T-cell (primary cell): Measurements from ENCODE around the gene ILF2. TPM values are rescaled to one million over a fixed set of nuclear protein-coding genes. Genes with fewer than 3 reads are reported as not detected.

Experiments
- ATAC-seq, 4 experiments: fragments of 200-7000 bp in 3 of 4; fragments of 150-1000 bp in 1 of 4; cut with Tn5 transposase; replicated peaks in 1 of 4; 1 replicate in 3 of 4; 2 replicates in 1 of 4; pipeline ENCODE4 v1.10.0; 2021; ENCODE audit warnings: moderate library complexity in 3 of 4, mild to moderate bottlenecking in 2 of 4, moderate number of reproducible peaks in 1 of 4
- CTCF ChIA-PET, 2 donors: fragments of 300-600 bp; sonication (Branson Sonifier 250); formaldehyde crosslinking; loops; one replicate each; lab custom pipeline; 2022; ENCODE audit warnings: antibody characterized with exemption in 2 of 2; lab: Charles Lee
- POLR2A ChIA-PET, 2 donors: fragments of 300-600 bp; sonication (Branson Sonifier 250); formaldehyde crosslinking; loops; one replicate each; lab custom pipeline; 2022; ENCODE audit warnings: antibody characterized with exemption in 2 of 2; lab: Charles Lee
- DNase-seq, 35 experiments: peaks; one replicate each; pipeline versions ENCODE4 v3.0.0 to v3.0.0-alpha.2; 2013 to 2023
- H3K27ac ChIP-seq: one replicate; pipeline ENCODE4 v1.5.1; 2013; ENCODE audit warnings: low read length
- H3K27me3 ChIP-seq, 2 experiments: replicated peaks in 1 of 2; 1 replicate in 1 of 2; 2 replicates in 1 of 2; pipeline versions ENCODE4 v1.6.1 to v1.7.0; 2013; ENCODE audit warnings: low read length in 1 of 2, mixed read lengths in 1 of 2; ENCODE audit not compliant: control insufficient read depth in 2 of 2, insufficient read depth in 2 of 2; ENCODE audit errors: extremely low read depth in 1 of 2
- H3K36me3 ChIP-seq, 2 donors: 1 replicate in 1 of 2; 2 replicates in 1 of 2; pipeline versions ENCODE4 v1.6.1 to v1.7.0; 2013; ENCODE audit warnings: low read length in 1 of 2; ENCODE audit not compliant: control insufficient read depth in 2 of 2, insufficient read depth in 1 of 2; ENCODE audit errors: extremely low read depth in 1 of 2
- H3K4me1 ChIP-seq, 2 experiments: 1 replicate in 1 of 2; 2 replicates in 1 of 2; pipeline versions ENCODE4 v1.6.1 to v1.7.0; 2013; ENCODE audit warnings: low read length in 2 of 2, mixed read lengths in 1 of 2; ENCODE audit not compliant: insufficient read depth in 2 of 2, control insufficient read depth in 1 of 2; ENCODE audit errors: extremely low read depth in 1 of 2
- H3K4me3 ChIP-seq, 2 donors: 1 replicate in 1 of 2; 2 replicates in 1 of 2; pipeline versions ENCODE4 v1.5.1 to v1.7.0; 2013; ENCODE audit warnings: mild to moderate bottlenecking in 2 of 2, low read length in 1 of 2, moderate library complexity in 1 of 2; ENCODE audit not compliant: control insufficient read depth in 1 of 2; ENCODE audit errors: extremely low read depth in 1 of 2
- H3K9me3 ChIP-seq: 2 replicates; pipeline ENCODE4 v1.7.0; 2013
- H3K27ac Mint-ChIP-seq, 2 donors: one replicate each; pipeline ENCODE4 v1.8.0; 2020 to 2021; ENCODE audit warnings: mild to moderate bottlenecking in 2 of 2, mixed read lengths in 2 of 2
- H3K27me3 Mint-ChIP-seq, 2 donors: one replicate each; pipeline ENCODE4 v1.8.0; 2021 to 2022; ENCODE audit warnings: mixed read lengths in 2 of 2
- H3K36me3 Mint-ChIP-seq: one replicate; pipeline ENCODE4 v1.8.0; 2021; ENCODE audit warnings: mixed read lengths
- H3K4me1 Mint-ChIP-seq, 3 donors: one replicate each; pipeline ENCODE4 v1.8.0; 2020 to 2022; ENCODE audit warnings: mixed read lengths in 3 of 3, mild to moderate bottlenecking in 1 of 3
- H3K4me3 Mint-ChIP-seq, 3 donors: one replicate each; pipeline ENCODE4 v1.8.0; 2020 to 2022; ENCODE audit warnings: mild to moderate bottlenecking in 3 of 3, mixed read lengths in 3 of 3, moderate library complexity in 3 of 3
- H3K9me3 Mint-ChIP-seq, 3 donors: one replicate each; pipeline ENCODE4 v1.8.0; 2020 to 2022; ENCODE audit warnings: mixed read lengths in 3 of 3
- WGBS: methylation state at CpG from one replicate; pipeline ENCODE4 v1.1.5; 2013; ENCODE audit warnings: missing lambda C conversion rate; ENCODE audit not compliant: insufficient coverage; 5-methylcytosine and 5-hydroxymethylcytosine counted together
- total RNA-seq, 35 experiments: library from RNA in 6 of 35; stranded (reverse) in 6 of 35; fragments of 120-200 nt in 1 of 35; gene quantifications; one replicate each; pipeline versions ENCODE4 v1.2.1 to v1.2.4 and lab custom pipeline; 2013 to 2026

ILF2 gene
- total RNA-seq, 5 donors from 2014 or later (not counting 1 experiment from before 2014, with no cell fraction given) = 86.6 to 137 (median 90.0) TPM

DNA sequence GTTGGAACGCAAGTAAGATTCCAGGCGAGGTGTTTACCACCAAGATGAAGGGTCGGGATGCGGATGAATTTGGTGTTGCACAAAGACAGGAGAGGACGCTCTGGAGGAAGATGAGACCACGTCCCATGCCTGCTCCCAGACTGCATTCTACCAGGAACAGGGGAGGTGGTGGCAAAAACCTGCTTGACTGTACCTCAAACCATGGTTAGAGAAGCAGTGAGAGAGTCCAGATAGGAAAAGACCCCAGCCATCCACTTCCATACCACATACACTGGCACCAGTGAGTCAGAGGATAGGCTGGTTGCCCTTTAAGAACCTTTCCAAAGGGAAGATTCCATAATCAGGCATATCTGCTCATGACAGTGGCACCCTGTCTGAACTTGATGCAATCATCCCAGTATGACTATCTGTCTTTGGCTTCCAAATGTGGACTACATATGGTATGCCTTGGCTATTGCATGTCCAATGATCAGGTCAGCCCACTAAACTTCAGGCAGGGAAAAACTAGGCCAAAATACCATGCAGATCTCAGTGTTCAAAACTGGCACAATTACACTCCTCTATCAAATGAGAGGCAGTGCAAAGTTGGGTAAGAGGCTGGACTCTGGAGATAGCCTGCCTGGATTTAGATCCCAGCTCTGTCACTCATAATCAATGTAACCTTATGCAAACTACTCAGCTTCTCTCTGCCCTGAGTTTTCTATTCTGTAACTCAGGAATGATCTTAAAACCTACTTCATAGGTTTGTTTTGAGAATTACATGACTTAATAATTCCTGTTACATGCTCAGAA is 28.3 kb upstream of the ILF2 start:
- ChIA-PET CTCF (no interaction called here), POLR2A (no interaction called here)
- H3K9me3 Mint-ChIP-seq = no peaks in the 10 kb centered on the region
- WGBS = 97% methylated on average over 4 of the region's 6 CpGs
- ATAC-seq (no peak), DNase-seq (no peak)
- H3K4me1 ChIP-seq = peaks cover 0 to 5% of the 10 kb centered on the region in 2 experiments
- H3K9me3 ChIP-seq = no peaks in the 10 kb centered on the region
- no peak overlapping the region for H3K27ac Mint-ChIP-seq
- H3K36me3 ChIP-seq = no peaks in the 10 kb centered on the region
- H3K4me3 Mint-ChIP-seq = no peak overlapping the region
- peaks cover 0 to 12% of the 10 kb centered on the region in 2 experiments for H3K27me3 ChIP-seq
- H3K27ac ChIP-seq = no peak overlapping the region
- no peak overlapping the region for H3K4me3 ChIP-seq
- H3K36me3 Mint-ChIP-seq = no peaks in the 10 kb centered on the region
- no peaks in the 10 kb centered on the region for H3K4me1 Mint-ChIP-seq
- H3K27me3 Mint-ChIP-seq = peaks cover 0 to 4% of the 10 kb centered on the region in 2 donors

DNA sequence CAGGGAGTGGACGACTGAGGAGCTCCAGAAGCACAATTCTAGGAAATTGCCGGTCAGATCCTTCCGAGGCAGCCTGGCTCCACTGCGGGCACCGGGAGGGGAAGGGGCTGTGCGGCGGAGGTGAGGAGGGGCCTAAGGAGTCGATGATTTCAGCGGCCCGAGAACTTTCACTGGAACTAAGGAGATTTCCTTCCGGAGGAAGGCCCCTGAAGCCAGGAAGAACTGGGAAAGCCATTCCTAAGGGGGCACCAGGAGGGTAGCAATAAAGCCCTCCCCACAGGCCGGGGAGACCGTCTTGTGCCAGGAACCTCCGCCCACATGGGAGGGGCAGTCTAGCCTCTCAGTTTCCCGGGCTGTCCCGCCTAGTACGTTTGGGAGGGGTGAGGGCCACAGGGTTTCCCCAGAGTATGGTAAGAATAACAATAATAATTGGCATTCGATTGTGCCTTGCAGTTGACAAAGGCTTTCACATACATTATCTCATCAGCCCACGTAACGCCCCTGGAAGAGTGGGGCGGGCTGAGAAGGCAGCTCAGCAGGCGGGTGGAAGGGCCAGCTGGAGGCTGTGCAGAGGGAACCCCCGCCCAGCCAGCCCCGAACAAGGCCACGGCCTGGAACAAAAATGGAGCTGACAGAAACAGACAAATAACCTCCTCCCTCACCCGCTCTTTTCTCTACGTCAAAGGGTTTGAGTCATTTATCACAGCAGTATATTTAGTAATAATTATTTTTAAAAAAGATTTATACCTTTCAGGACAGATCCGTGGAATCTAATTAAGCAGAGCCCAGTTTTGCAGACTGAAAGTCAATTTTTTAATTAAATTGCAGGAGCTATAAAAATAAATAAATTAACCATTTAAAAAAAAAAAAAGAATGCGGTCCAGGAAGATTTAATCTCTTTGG is 27.5 kb upstream of the ILF2 start:
- Mint-ChIP-seq H3K27ac (no peak overlapping the region), H3K4me1 (no peaks in the 10 kb centered on the region), H3K36me3 (no peaks in the 10 kb centered on the region), H3K9me3 (no peaks in the 10 kb centered on the region), H3K27me3 (peaks cover 0 to 4% of the 10 kb centered on the region in 2 donors), H3K4me3 (no peak overlapping the region)
- no peak for ATAC-seq
- ChIA-PET CTCF (no interaction called here), POLR2A (no interaction called here)
- Histone ChIP-seq H3K4me3 (peak overlapping the region in 1 of 2 donors; percentile 17), H3K27me3 (peaks cover 0 to 13% of the 10 kb centered on the region in 2 experiments), H3K4me1 (peaks cover 0 to 5% of the 10 kb centered on the region in 2 experiments), H3K9me3 (no peaks in the 10 kb centered on the region), H3K36me3 (no peaks in the 10 kb centered on the region), H3K27ac (no peak overlapping the region)
- 53% methylated on average over 11 of the region's 29 CpGs for WGBS
- DNase-seq = no peak

DNA sequence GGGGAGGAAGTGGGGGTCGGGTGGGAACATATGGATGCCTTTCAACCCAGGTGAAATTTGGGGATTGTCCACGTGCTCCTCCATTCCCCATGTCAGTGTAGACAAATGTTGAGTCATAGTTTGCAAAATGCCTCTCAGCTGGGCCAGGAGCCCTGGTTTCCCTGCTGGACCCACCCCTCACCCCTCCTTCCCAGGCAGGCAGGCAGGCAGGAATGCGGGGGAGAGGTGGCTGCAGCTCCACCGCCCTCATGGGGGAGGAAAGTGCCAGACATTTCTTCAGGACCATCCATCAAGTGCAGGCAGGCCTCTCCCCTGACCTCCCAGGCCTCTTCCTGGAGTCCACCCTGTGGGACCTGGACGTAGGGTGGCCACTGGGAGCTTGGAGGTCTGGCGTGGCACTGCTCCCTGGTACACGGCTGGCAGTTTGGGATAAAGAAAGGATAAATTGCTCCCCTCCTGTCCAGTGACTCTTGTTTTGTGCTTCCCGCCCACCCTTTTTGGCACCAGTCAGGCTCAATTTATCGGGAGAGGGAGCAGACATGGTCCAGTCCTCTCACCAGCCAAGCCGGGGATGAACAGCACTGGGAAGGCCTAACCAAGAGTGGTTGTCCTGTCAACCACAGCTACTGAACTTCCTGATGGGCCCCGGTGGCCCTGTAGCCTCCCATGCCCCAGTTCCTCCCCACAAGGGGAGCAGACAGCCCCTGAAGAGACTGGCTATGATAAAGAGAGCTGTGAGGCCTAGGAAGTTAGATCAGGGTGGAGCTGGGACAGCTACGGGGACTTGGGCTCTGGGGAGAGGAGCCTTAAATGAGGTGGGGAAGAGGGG is 26.6 kb upstream of the ILF2 start:
- no peak for ATAC-seq
- DNase-seq = no peak
- H3K4me1 Mint-ChIP-seq = no peaks in the 10 kb centered on the region
- H3K27me3 ChIP-seq = peaks cover 0 to 17% of the 10 kb centered on the region in 2 experiments
- CTCF ChIA-PET = no interaction called here
- H3K4me1 ChIP-seq = peaks cover 0 to 5% of the 10 kb centered on the region in 2 experiments
- no peak overlapping the region for H3K4me3 Mint-ChIP-seq
- POLR2A ChIA-PET = no interaction called here
- no peaks in the 10 kb centered on the region for H3K36me3 Mint-ChIP-seq
- H3K9me3 Mint-ChIP-seq = no peaks in the 10 kb centered on the region
- no peak overlapping the region for H3K4me3 ChIP-seq
- 89% methylated on average over 9 of the region's 12 CpGs for WGBS
- H3K27me3 Mint-ChIP-seq = peaks cover 0 to 4% of the 10 kb centered on the region in 2 donors
- no peaks in the 10 kb centered on the region for H3K9me3 ChIP-seq
- H3K27ac ChIP-seq = no peak overlapping the region
- no peak overlapping the region for H3K27ac Mint-ChIP-seq
- H3K36me3 ChIP-seq = no peaks in the 10 kb centered on the region

DNA sequence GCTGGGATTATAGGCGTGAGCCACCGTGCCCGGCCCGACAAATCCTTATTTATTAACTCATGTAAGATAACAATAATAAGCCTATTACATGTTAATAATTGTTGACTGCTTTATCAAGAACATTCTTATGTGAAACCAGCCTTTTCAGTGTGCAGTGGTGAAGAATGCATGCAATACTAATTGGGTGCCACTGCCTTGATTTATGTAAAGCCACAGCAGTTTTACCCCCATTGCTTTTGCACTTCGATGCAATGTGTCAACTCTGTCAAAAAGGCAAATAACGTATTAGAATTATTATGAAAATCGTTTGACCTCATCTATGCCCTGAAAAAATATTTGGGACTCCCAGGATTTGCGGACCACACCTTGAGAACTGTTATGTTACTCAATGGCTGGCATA is 25.9 kb upstream of the ILF2 start:
- peaks cover 0 to 17% of the 10 kb centered on the region in 2 experiments for H3K27me3 ChIP-seq
- peaks cover 0 to 4% of the 10 kb centered on the region in 2 donors for H3K27me3 Mint-ChIP-seq
- 80% methylated on average over 1 of the region's 8 CpGs for whole genome bisulfite sequencing
- H3K4me1 ChIP-seq = peaks cover 0 to 5% of the 10 kb centered on the region in 2 experiments
- no peaks in the 10 kb centered on the region for H3K9me3 Mint-ChIP-seq
- H3K27ac Mint-ChIP-seq = no peak overlapping the region
- ChIA-PET CTCF (no interaction called here), POLR2A (no interaction called here)
- H3K4me3 ChIP-seq = no peak overlapping the region
- H3K9me3 ChIP-seq = no peaks in the 10 kb centered on the region
- ATAC-seq = no peak
- H3K4me3 Mint-ChIP-seq = no peak overlapping the region
- H3K27ac ChIP-seq = no peak overlapping the region
- H3K36me3 ChIP-seq = no peaks in the 10 kb centered on the region
- no peaks in the 10 kb centered on the region for H3K4me1 Mint-ChIP-seq
- DNase-seq = no peak
- H3K36me3 Mint-ChIP-seq = no peaks in the 10 kb centered on the region

DNA sequence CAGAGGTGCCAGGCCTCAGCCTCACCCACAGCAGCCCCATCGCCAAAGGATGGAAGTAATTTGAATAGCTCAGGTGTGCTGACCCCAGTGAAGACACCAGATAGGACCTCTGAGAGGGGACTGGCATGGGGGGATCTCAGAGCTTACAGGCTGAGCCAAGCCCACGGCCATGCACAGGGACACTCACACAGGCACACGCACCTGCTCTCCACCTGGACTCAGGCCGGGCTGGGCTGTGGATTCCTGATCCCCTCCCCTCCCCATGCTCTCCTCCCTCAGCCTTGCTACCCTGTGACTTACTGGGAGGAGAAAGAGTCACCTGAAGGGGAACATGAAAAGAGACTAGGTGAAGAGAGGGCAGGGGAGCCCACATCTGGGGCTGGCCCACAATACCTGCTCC is 22.7 kb upstream of the ILF2 start:
- H3K36me3 Mint-ChIP-seq = no peaks in the 10 kb centered on the region
- Histone ChIP-seq H3K4me1 (peaks cover 0 to 18% of the 10 kb centered on the region in 2 experiments), H3K27me3 (peaks cover 0 to 20% of the 10 kb centered on the region in 2 experiments), H3K4me3 (no peak overlapping the region), H3K36me3 (no peaks in the 10 kb centered on the region), H3K27ac (no peak overlapping the region), H3K9me3 (no peaks in the 10 kb centered on the region)
- DNase-seq (no peak), ATAC-seq (no peak)
- POLR2A ChIA-PET = no interaction called here
- H3K4me3 Mint-ChIP-seq = no peak overlapping the region
- no peak overlapping the region for H3K27ac Mint-ChIP-seq
- WGBS = no CpG with 5 or more reads among the region's 4 CpGs
- no peaks in the 10 kb centered on the region for H3K9me3 Mint-ChIP-seq
- H3K4me1 Mint-ChIP-seq = peaks cover 6 to 9% (median 8%) of the 10 kb centered on the region in 3 donors
- CTCF ChIA-PET = no interaction called here
- H3K27me3 Mint-ChIP-seq = peaks cover 0 to 4% of the 10 kb centered on the region in 2 donors
